Testis (tissue), 2 donors: Measurements from ENCODE around the gene DSG3.

Source experiments
- POLR2A ChIP-seq: fragments of 450-650 bp; IDR thresholded peaks from one replicate; pipeline ENCODE4 v1.6.1; 2017; ENCODE audit warnings: antibody characterized with exemption, mild to moderate bottlenecking, moderate library complexity
- TF ChIP-seq, protein P1 (sequence below), 3 experiments: fragments of 450-650 bp in 2 of 3; fragments of 200-600 bp in 1 of 3; sonication (generic) in 1 of 3; IDR thresholded peaks; one replicate each; pipeline ENCODE4 v1.5.1; 2016 to 2019; ENCODE audit warnings: antibody characterized with exemption in 3 of 3, mild to moderate bottlenecking in 2 of 3, moderate library complexity in 1 of 3

DNA sequence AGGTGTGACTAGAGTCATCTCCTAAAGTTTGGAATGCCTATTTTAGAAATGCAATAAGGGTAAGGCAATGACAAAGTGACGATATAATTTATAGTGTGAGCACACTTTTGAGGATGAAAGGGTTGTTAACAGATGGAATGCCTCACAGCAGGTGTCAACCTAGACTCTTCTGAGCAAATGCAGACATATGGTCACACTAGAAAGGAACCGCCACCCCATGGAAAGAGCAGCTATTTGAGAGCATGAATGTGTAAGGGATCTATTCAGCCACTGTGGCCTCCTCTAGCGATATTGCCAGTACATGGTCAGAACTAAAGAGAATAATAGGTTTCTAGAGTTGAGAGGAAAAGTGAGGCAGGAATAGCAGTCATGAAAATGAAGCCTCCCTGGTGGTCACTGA is 68.9 kb downstream of the DSG3 start:
- TF ChIP-seq, protein P1, sequence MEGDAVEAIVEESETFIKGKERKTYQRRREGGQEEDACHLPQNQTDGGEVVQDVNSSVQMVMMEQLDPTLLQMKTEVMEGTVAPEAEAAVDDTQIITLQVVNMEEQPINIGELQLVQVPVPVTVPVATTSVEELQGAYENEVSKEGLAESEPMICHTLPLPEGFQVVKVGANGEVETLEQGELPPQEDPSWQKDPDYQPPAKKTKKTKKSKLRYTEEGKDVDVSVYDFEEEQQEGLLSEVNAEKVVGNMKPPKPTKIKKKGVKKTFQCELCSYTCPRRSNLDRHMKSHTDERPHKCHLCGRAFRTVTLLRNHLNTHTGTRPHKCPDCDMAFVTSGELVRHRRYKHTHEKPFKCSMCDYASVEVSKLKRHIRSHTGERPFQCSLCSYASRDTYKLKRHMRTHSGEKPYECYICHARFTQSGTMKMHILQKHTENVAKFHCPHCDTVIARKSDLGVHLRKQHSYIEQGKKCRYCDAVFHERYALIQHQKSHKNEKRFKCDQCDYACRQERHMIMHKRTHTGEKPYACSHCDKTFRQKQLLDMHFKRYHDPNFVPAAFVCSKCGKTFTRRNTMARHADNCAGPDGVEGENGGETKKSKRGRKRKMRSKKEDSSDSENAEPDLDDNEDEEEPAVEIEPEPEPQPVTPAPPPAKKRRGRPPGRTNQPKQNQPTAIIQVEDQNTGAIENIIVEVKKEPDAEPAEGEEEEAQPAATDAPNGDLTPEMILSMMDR (IDR thresholded peaks at IDR 0.05) = no peak
- no peak for TF ChIP-seq POLR2A
